HEK293 (cell line): Measurements from ENCODE around the gene GPR162.

ENCODE experiments used
- CTCF ChIA-PET: fragments of 350-600 bp; formaldehyde crosslinking; extraction: SDS; loops from one replicate; lab custom pipeline; 2021; ENCODE audit warnings: antibody characterized with exemption; lab: Yijun Ruan, JAX
- POLR2A ChIA-PET: fragments of 300-600 bp; formaldehyde crosslinking; extraction: SDS; loops from one replicate; lab custom pipeline; 2020; ENCODE audit warnings: antibody characterized with exemption, inconsistent platforms; lab: Yijun Ruan, JAX
- H3K27ac ChIP-seq: fragments of 200-500 bp; sonication (Bioruptor generic); 2 replicates; pipeline ENCODE4 v1.5.1; 2014; ENCODE audit warnings: low read depth, low read length, control low read depth, inconsistent platforms; ENCODE audit errors: extremely low read depth
- H3K36me3 ChIP-seq, 2 experiments: fragments of 200-500 bp in 1 of 2; sonication (Bioruptor generic) in 1 of 2; 1 replicate in 1 of 2; 2 replicates in 1 of 2; pipeline ENCODE4 v1.5.1; 2014 to 2017; ENCODE audit warnings: inconsistent platforms in 2 of 2, low read length in 2 of 2; ENCODE audit not compliant: control insufficient read depth in 2 of 2, insufficient read depth in 1 of 2
- H3K4me1 ChIP-seq: fragments of 200-500 bp; sonication (Bioruptor generic); 2 replicates; pipeline ENCODE4 v1.5.1; 2014; ENCODE audit warnings: mild to moderate bottlenecking, low read length, inconsistent platforms; ENCODE audit not compliant: control insufficient read depth, insufficient read depth
- H3K4me3 ChIP-seq: 2 replicates; pipeline ENCODE4 v1.5.1; 2011; ENCODE audit warnings: low read depth, mild to moderate bottlenecking, control low read depth, low read length, moderate library complexity
- H3K9me3 ChIP-seq: fragments of 200-500 bp; sonication (Bioruptor generic); 2 replicates; pipeline ENCODE4 v1.5.1; 2014; ENCODE audit warnings: low read depth, low read length, inconsistent platforms; ENCODE audit not compliant: control insufficient read depth, insufficient read depth
- FEZF1 ChIP-seq: fragments of 450-650 bp; formaldehyde crosslinking; IDR thresholded peaks from 2 replicates; pipeline ENCODE4 v1.5.1; 2016; ENCODE audit warnings: missing biosample characterization, missing genetic modification characterization
- GFI1B ChIP-seq: fragments of 450-650 bp; formaldehyde crosslinking; IDR thresholded peaks from 2 replicates; pipeline ENCODE4 v1.5.1; 2016; ENCODE audit warnings: missing biosample characterization, missing genetic modification characterization
- GLIS2 ChIP-seq: fragments of 450-650 bp; formaldehyde crosslinking; IDR thresholded peaks from 2 replicates; pipeline ENCODE4 v1.5.1; 2016; ENCODE audit warnings: missing biosample characterization, missing genetic modification characterization
- KLF1 ChIP-seq: fragments of 450-650 bp; formaldehyde crosslinking; IDR thresholded peaks from 2 replicates; pipeline ENCODE4 v1.5.1; 2016; ENCODE audit warnings: missing biosample characterization, missing genetic modification characterization
- PATZ1 ChIP-seq: fragments of 450-650 bp; formaldehyde crosslinking; IDR thresholded peaks from 2 replicates; pipeline ENCODE4 v1.5.1; 2016; ENCODE audit warnings: missing biosample characterization, missing genetic modification characterization
- PRDM2 ChIP-seq: fragments of 450-650 bp; formaldehyde crosslinking; IDR thresholded peaks from 2 replicates; pipeline ENCODE4 v1.5.1; 2016; ENCODE audit warnings: missing biosample characterization, missing genetic modification characterization, borderline replicate concordance
- RBAK ChIP-seq: fragments of 450-650 bp; formaldehyde crosslinking; IDR thresholded peaks from 2 replicates; pipeline ENCODE4 v1.5.1; 2016; ENCODE audit warnings: missing biosample characterization, missing genetic modification characterization
- REPIN1 ChIP-seq: fragments of 450-650 bp; formaldehyde crosslinking; IDR thresholded peaks from 2 replicates; pipeline ENCODE4 v1.5.1; 2017; ENCODE audit warnings: missing biosample characterization, missing genetic modification characterization, low read depth
- SP2 ChIP-seq: fragments of 450-650 bp; formaldehyde crosslinking; IDR thresholded peaks from 2 replicates; pipeline ENCODE4 v1.5.1; 2016; ENCODE audit warnings: missing biosample characterization, missing genetic modification characterization
- SP7 ChIP-seq: fragments of 450-650 bp; formaldehyde crosslinking; IDR thresholded peaks from 2 replicates; pipeline ENCODE4 v1.5.1; 2016; ENCODE audit warnings: missing biosample characterization, missing genetic modification characterization
- YY1 ChIP-seq: fragments of 450-650 bp; formaldehyde crosslinking; IDR thresholded peaks from 2 replicates; pipeline ENCODE4 v1.5.1; 2018; ENCODE audit warnings: missing biosample characterization, missing genetic modification characterization
- ZBTB20 ChIP-seq: fragments of 450-650 bp; formaldehyde crosslinking; IDR thresholded peaks from 2 replicates; pipeline ENCODE4 v1.5.1; 2016; ENCODE audit warnings: missing biosample characterization, missing genetic modification characterization
- ZFHX2 ChIP-seq: fragments of 450-650 bp; formaldehyde crosslinking; conservative IDR thresholded peaks from 2 replicates; pipeline ENCODE4 v1.5.1; 2016; ENCODE audit warnings: missing biosample characterization, missing genetic modification characterization
- ZFP37 ChIP-seq: fragments of 450-650 bp; formaldehyde crosslinking; IDR thresholded peaks from 2 replicates; pipeline ENCODE4 v1.5.1; 2016; ENCODE audit warnings: missing biosample characterization, missing genetic modification characterization
- ZNF366 ChIP-seq: fragments of 450-650 bp; formaldehyde crosslinking; conservative IDR thresholded peaks from 2 replicates; pipeline ENCODE4 v1.5.1; 2016; ENCODE audit warnings: missing biosample characterization, missing genetic modification characterization
- ZNF423 ChIP-seq: fragments of 450-650 bp; formaldehyde crosslinking; IDR thresholded peaks from 2 replicates; pipeline ENCODE4 v1.5.1; 2016; ENCODE audit warnings: missing biosample characterization, missing genetic modification characterization
- ZNF513 ChIP-seq: fragments of 450-650 bp; IDR thresholded peaks from 2 replicates; pipeline ENCODE4 v1.5.1; 2018; ENCODE audit warnings: missing biosample characterization, missing genetic modification characterization
- ZNF544 ChIP-seq: fragments of 450-650 bp; formaldehyde crosslinking; IDR thresholded peaks from 2 replicates; pipeline ENCODE4 v1.5.0; 2017; ENCODE audit warnings: missing biosample characterization, missing genetic modification characterization
- ZSCAN4 ChIP-seq: fragments of 450-650 bp; formaldehyde crosslinking; IDR thresholded peaks from 2 replicates; pipeline ENCODE4 v1.5.1; 2017; ENCODE audit warnings: missing biosample characterization, missing genetic modification characterization
- ZXDB ChIP-seq: fragments of 450-650 bp; formaldehyde crosslinking; IDR thresholded peaks from 2 replicates; pipeline ENCODE4 v1.5.1; 2016; ENCODE audit warnings: missing biosample characterization, missing genetic modification characterization

Gene GPR162

GRCh38 chr12:6826125-6826733 lies 4.6 kb downstream of the GPR162 start (continued):
- TF ChIP-seq ZNF513 (tag by site-specific recombination) (no peak), YY1 (tag by site-specific recombination) (no peak), ZSCAN4 (no peak)
- TF ChIP-seq, all 188 proteins: peak for 0

- Histone ChIP-seq H3K9me3 (no peaks in the 10 kb centered on the region), H3K4me1 (no peaks in the 10 kb centered on the region)
- CTCF ChIA-PET = interaction anchor here (0.7 to 8.1 kb wide), 14 partner anchors 16 to 459 kb away, joined by 3 to 116 read pairs (median 5); partner anchors contain the start of genes CDCA3, MLF2, TPI1 and USP5
- TF ChIP-seq PRDM2 (tag by site-specific recombination) (0 out of 2 replicates have a peak, but pooled peaks have one; percentile 67), GLIS2 (0 out of 2 replicates have a peak, but pooled peaks have one; percentile 12), ZNF544 (no peak)
- TF ChIP-seq, all 188 proteins: peak for 2
- Histone ChIP-seq H3K36me3 (peaks cover 3 to 25% of the 10 kb centered on the region in 2 experiments; a peak in 1 of 3 replicates), H3K27ac (no peak overlapping the region; the same call in 1 of the 2 replicates), H3K4me3 (no peak overlapping the region)
- POLR2A ChIA-PET = interaction anchor here (0.5 to 6.0 kb wide), 7 partner anchors 19 to 138 kb away, joined by 3 to 55 read pairs (median 6); partner anchors contain the start of genes CDCA3, COPS7A, MLF2 and SPSB2
Measured at GRCh38 chr12:6826734-6827436, 5.3 kb downstream of the GPR162 start.

GRCh38 chr12:6827437-6827911 lies 5.9 kb downstream of the GPR162 start:
- no peak overlapping the region; the same call in 1 of the 2 replicates for H3K27ac ChIP-seq
- no peak overlapping the region for H3K4me3 ChIP-seq
- ChIA-PET POLR2A (interaction anchor here (0.7 to 6.0 kb wide), 9 partner anchors 25 to 293 kb away, joined by 3 to 55 read pairs (median 4); partner anchors contain the start of genes CDCA3, COPS7A, GAPDH and MLF2), CTCF (interaction anchor here (0.6 to 8.1 kb wide), 6 partner anchors 24 to 459 kb away, joined by 3 to 116 read pairs (median 3); partner anchors contain the start of genes MLF2, TPI1 and USP5)
- no peaks in the 10 kb centered on the region for H3K4me1 ChIP-seq
- no peaks in the 10 kb centered on the region for H3K9me3 ChIP-seq
- H3K36me3 ChIP-seq = peaks cover 3 to 30% of the 10 kb centered on the region in 2 experiments
- TF ChIP-seq ZXDB (tag by site-specific recombination) = peak; percentile 83
- peak; percentile 17; the same call in 1 of the 2 replicates for TF ChIP-seq PATZ1 (tag by site-specific recombination)
- TF ChIP-seq ZFHX2 = peak; percentile 74
- TF ChIP-seq REPIN1 = no peak
- TF ChIP-seq ZBTB20 (tag by site-specific recombination) = peak; percentile 94
- TF ChIP-seq ZNF366 = peak; percentile 48
- TF ChIP-seq GFI1B = 0 out of 2 replicates have a peak, but pooled peaks have one; percentile 55
- TF ChIP-seq SP7 (tag by site-specific recombination) = 0 out of 2 replicates have a peak, but pooled peaks have one; percentile 23
- peak; percentile 58 for TF ChIP-seq SP2 (tag by site-specific recombination)
- no peak for TF ChIP-seq FEZF1 (tag by site-specific recombination)
- no peak for TF ChIP-seq KLF1 (tag by site-specific recombination)
- TF ChIP-seq ZNF423 = no peak
- TF ChIP-seq RBAK = no peak
- TF ChIP-seq ZFP37 = 0 out of 2 replicates have a peak, but pooled peaks have one; percentile 31
